NCI-H345 treated with DMSO at 0.1 percent for 48 hours (cell line): Measurements from ENCODE around the gene CD59.
A peak's percentile ranks its signal among the peaks of the same experiment; 100 is the strongest.

Experiments used
- DNase-seq: peaks from one replicate; lab custom pipeline; 2025; ENCODE audit not compliant: unreplicated experiment; lab: John Stamatoyannopoulos, UW

The CD59 gene

DNA sequence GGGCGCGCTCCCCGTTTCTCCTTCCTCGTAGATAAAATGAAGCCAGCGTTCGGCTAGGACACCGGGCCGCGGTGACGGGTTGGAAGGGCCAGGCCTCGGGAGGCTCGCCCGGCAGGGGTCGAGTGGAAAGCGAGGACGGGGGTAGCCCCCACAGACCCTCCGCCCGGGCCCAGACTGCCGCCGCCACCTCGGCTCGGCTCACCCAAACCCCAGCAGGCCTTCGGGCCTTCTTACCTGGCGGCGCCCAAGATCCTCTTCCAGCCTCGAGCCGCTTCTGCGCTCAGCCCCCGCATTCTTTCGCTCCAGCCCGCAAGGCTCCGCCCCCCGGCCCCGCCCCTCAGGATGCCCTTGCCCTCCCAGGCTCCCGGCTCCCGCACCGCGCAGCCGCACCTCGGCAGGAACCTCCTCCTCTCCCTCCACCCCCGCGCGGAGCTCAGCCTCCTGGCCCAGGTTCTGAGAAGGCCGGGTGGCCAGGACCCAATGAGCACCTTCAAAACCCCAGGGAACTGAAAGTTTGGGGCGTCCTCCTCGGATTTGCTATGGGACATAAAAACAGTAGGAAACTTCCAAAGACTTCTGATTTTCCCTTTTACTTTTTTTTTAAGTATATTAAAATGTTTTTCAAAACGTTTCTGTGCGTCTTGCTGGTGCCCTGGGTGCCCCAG lies at the start of gene CD59:
Gene CD59 (minus strand): TSS at position 276 of the 665 bp plus-strand sequence. CDS start 13,978 bp downstream, outside the sequence.
- DNase-seq: peak; percentile 81

GRCh38 chr11:33785609-33786008 lies 49.4 kb upstream of the CD59 start:
- no peak for DNase-seq

DNA sequence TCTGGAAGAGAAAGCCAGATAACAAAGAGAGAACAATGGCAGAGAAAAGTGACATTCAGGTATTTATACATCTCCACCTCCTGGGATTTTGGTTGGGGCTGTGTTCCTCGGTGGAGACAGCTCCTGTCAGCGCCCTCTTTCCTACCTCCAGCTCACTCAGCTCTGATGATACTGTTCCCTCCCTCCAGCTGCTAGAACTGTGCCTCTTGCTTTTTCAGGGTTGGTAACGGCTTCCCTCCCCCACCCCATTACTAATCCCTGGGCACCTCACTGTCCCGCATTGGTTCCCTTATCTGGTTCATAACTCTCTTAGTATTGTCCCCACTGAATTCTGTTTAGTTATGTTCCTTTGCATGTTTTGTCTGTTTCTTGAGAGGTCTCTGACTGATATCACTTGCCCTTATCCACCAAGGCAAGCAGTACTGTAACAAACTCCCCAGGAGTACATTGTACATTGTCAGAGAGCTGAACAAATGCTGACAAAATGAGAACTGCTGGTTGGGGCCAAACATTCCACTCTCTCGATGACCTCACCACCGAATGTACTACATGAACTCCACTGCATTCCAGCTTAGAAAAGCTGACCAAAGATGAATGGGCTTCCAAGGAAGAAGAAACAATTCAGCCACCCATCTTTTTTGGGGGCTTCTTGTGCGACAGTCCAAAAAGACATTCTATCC lies 43.8 kb upstream of the CD59 start:
- DNase-seq: no peak

GRCh38 chr11:33778675-33779074 lies 42.5 kb upstream of the CD59 start:
- DNase-seq: no peak

DNA sequence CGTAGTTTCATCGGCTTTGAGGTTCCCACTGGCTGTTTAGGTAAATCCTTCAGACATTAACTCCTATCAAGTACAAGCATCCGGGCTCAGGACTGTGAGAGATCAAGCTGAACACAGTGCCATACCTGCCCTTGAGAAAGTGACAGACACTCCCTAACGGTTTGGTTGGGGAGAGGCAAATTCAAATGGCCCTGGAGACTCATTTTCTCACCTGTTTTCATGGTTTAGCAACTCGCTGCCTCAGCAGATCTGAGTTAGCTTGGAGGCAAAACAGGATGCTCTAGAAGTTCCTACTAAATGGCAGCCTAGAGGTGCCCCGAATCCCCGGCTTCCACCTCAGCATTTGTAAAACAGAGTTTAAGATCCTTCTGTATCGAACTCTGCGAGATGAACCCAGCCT lies 41.7 kb upstream of the CD59 start:
- DNase-seq: no peak

GRCh38 chr11:33775832-33776470 lies 39.7 kb upstream of the CD59 start:
- DNase-seq: no peak

DNA sequence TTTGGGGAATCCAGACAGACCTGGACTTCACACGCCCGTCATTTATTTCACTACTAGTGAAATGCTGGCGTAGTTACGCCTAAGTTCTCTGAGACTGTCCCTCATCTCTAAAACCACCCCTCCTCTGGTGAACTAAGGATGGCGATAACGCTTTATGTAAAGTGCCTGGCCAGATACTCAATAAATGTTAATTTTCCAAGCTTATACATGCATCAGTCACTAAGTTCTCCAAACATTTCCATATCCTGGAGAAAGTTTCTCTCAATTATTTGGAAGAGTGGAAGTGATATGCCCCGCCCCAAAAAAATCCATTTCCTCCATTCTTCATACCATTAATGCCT lies 39.2 kb upstream of the CD59 start:
- DNase-seq: no peak

- no peak for DNase-seq
Measured at GRCh38 chr11:33774736-33775466, 38.7 kb upstream of the CD59 start.

- peak; percentile 65 for DNase-seq
Measured at GRCh38 chr11:33773987-33774735, 37.9 kb upstream of the CD59 start, which contains the start of gene FBXO3. Gene FBXO3, minus strand, starts transcription at chr11:33774520. Its CDS starts 23 bp downstream, at chr11:33774497.

DNA sequence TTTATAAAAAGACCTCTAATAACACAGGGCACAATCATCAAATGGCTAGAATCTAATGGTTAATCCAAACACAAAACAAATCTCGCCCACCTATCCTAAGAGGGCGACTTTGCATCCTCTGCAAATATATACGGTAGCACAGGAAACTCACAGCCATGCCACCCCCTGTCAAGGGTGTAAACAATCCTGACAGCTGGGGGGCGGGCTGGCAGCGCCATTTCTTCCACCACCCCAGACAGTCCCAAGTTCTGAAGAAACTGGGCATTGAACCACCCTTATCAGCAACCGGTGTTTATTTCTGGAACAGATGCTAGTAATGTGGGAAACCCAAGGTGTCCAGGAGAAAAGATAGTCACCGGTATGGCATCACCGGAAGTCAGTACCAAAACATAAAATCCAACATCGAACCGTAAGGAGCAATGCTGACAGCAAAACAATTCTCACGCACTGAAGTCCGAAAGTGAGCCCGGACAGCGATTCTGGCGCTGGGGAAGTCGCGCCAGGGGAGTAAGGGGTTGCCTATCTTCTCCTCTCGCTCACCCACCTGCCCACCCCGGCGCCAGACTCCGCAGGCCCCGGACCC lies 37.3 kb upstream of the CD59 start:
- DNase-seq: no peak

- DNase-seq: no peak
Measured at GRCh38 chr11:33772870-33773269, 36.6 kb upstream of the CD59 start.

GRCh38 chr11:33772300-33772699 lies 36.1 kb upstream of the CD59 start:
- no peak for DNase-seq

- DNase-seq: no peak
Measured at GRCh38 chr11:33770236-33770635, 34.0 kb upstream of the CD59 start.

DNA sequence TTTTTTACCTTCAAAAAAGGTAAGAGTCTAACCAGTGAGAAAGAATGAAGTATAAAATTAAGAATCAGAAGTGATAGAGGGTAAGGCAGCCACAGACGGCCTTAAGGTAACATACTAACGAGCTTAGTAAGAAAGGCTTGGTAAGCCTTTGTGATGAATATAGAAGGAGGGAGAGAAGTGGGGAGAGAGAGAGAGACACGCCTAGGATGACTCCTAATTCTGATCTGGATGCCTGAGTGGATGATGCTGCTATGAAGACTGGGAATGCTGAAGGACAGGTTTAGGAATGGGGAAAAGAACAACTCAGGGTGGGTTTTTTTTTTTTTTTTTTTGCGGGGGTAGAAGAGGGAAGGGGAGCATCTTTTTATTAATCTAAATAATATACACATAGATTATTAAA lies 33.3 kb upstream of the CD59 start:
- DNase-seq: no peak

DNA sequence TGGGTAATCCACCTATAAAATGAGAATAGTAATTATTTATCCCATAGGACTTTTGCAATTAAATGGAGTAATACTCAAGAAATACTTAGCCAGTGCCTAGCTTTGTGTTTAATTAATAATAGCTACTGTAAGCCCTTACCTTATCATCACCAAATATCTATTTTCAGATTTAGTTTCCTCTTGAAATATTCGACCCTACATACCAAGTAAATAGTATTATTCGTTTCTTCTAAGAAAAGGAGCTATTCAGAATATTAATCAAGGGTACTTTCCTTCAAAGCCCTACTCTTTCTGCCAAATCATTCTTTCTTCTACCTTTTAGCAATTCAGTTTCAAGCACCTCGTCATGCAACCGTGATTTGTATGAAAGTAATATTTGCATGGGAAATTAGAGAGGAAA lies 31.4 kb upstream of the CD59 start:
- no peak for DNase-seq

- no peak for DNase-seq
Measured at GRCh38 chr11:33766085-33766484, 29.9 kb upstream of the CD59 start.

DNA sequence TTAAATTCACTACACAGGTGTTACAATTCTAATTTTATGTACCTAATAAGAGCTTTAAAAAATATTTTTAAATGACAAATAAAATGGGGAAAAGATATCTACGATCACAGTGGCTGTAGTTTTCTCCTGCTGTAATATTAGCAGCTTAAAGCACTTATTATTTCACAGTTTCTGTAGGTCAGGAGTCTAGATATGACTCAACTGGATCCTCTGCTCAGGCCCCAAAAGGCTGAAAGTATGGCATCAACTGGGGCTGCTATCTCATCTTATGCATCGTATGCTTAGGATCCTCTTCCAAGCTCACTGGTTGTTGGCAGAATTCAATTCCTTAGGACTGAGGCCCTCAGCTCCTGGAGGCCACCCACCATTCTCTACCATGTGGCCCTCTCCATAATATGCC lies 25.2 kb upstream of the CD59 start:
- DNase-seq: no peak

DNA sequence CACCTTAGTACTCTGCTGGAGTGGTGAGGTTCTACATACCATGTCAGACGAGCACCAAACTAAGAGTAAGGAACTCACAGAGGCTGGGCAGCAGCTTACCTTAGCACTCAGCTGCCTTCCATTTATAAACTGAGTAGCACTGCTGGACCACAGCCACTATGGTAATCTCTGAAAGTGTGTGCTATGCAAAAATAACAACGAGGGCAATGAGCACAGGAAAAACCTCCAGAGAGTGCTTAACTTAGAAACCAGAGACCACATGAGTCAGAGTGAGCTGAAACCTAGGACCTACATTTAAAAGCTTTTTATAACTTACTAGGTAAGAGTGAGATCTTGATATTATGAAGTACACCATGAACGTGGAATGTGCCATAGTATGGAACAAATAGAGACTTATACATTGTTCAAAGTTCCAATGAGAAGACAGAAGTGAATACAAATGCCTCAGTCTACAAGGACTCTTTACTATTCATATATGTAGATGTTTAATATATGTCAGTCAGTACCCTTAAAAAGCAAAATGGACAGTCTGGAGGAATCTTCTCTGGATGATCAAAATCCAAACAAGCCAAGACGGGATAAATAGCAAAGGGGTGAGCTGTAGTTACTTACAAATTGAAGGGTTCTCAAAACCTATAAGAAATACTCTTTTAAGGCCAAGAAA lies 17.2 kb upstream of the CD59 start:
- no peak for DNase-seq

GRCh38 chr11:33751878-33752277 lies 15.7 kb upstream of the CD59 start:
- no peak for DNase-seq

- DNase-seq: no peak
Measured at GRCh38 chr11:33747979-33748378, 11.8 kb upstream of the CD59 start.
